Trophoblast cell (in vitro differentiated cells and primary cell): Measurements from ENCODE around the gene SRPX2.
A peak's percentile ranks its signal among the peaks of the same experiment; 100 is the strongest.

ENCODE experiments used
- DNase-seq, 2 donors: peaks; one replicate each; pipeline ENCODE4 v3.0.0-alpha.2; 2016
- H2AFZ ChIP-seq: 2 replicates; pipeline ENCODE4 v1.6.1; 2013; ENCODE audit warnings: low read length, moderate library complexity, mild to moderate bottlenecking; ENCODE audit not compliant: insufficient read depth, poor library complexity
- H2AK5ac ChIP-seq: 2 replicates; pipeline ENCODE4 v1.6.1; 2013; ENCODE audit warnings: mild to moderate bottlenecking, low read length
- H2BK120ac ChIP-seq: 2 replicates; pipeline ENCODE4 v1.6.1; 2013; ENCODE audit warnings: low read length, mild to moderate bottlenecking, moderate library complexity; ENCODE audit not compliant: insufficient read depth, poor library complexity
- H2BK12ac ChIP-seq: 2 replicates; pipeline ENCODE4 v1.6.1; 2013; ENCODE audit warnings: mild to moderate bottlenecking, low read length, moderate library complexity
- H2BK5ac ChIP-seq: 2 replicates; pipeline ENCODE4 v1.6.1; 2013; ENCODE audit warnings: low read length, low read depth, moderate library complexity, mild to moderate bottlenecking; ENCODE audit not compliant: poor library complexity
- H3K14ac ChIP-seq: 2 replicates; pipeline ENCODE4 v1.6.1; 2013; ENCODE audit warnings: mild to moderate bottlenecking, low read length
- H3K18ac ChIP-seq: 2 replicates; pipeline ENCODE4 v1.6.1; 2013; ENCODE audit warnings: mild to moderate bottlenecking, low read length
- H3K23ac ChIP-seq: 2 replicates; pipeline ENCODE4 v1.6.1; 2013; ENCODE audit warnings: low read length
- H3K27ac ChIP-seq: 2 replicates; pipeline ENCODE4 v1.5.1; 2013; ENCODE audit warnings: low read depth, mild to moderate bottlenecking, inconsistent platforms, low read length, moderate library complexity
- H3K27me3 ChIP-seq: 2 replicates; pipeline ENCODE4 v1.6.1; 2013; ENCODE audit warnings: inconsistent platforms, mild to moderate bottlenecking, low read length, moderate library complexity; ENCODE audit not compliant: insufficient read depth
- H3K36me3 ChIP-seq, 2 experiments: 1 replicate in 1 of 2; 2 replicates in 1 of 2; pipeline ENCODE4 v1.6.1; 2013; ENCODE audit warnings: low read length in 2 of 2, mild to moderate bottlenecking in 2 of 2, moderate library complexity in 1 of 2; ENCODE audit not compliant: insufficient read depth in 2 of 2, control insufficient read depth in 1 of 2
- H3K4ac ChIP-seq: 2 replicates; pipeline ENCODE4 v1.6.1; 2013; ENCODE audit warnings: low read depth, mild to moderate bottlenecking, low read length, moderate library complexity
- H3K4me1 ChIP-seq, 2 experiments: 1 replicate in 1 of 2; 2 replicates in 1 of 2; pipeline ENCODE4 v1.6.1; 2013; ENCODE audit warnings: low read length in 2 of 2, mild to moderate bottlenecking in 2 of 2, moderate library complexity in 1 of 2; ENCODE audit not compliant: insufficient read depth in 2 of 2, control insufficient read depth in 1 of 2
- H3K4me2 ChIP-seq: 2 replicates; pipeline ENCODE4 v1.6.1; 2013; ENCODE audit warnings: inconsistent platforms, mild to moderate bottlenecking, low read length, moderate library complexity
- H3K4me3 ChIP-seq: 2 replicates; pipeline ENCODE4 v1.5.1; 2013; ENCODE audit warnings: mild to moderate bottlenecking, low read depth, low read length, inconsistent platforms
- H3K79me1 ChIP-seq: one replicate; pipeline ENCODE4 v1.6.1; 2013; ENCODE audit warnings: low read length
- H3K79me2 ChIP-seq: 2 replicates; pipeline ENCODE4 v1.6.1; 2013; ENCODE audit warnings: low read length, mild to moderate bottlenecking; ENCODE audit not compliant: control insufficient read depth, insufficient read depth, poor library complexity
- H3K9ac ChIP-seq: 2 replicates; pipeline ENCODE4 v1.6.1; 2013; ENCODE audit warnings: mild to moderate bottlenecking, low read length
- H3K9me3 ChIP-seq: 2 replicates; pipeline ENCODE4 v1.6.1; 2013; ENCODE audit warnings: low read depth, mild to moderate bottlenecking, control low read depth, inconsistent platforms, low read length; ENCODE audit not compliant: insufficient read depth
- H4K12ac ChIP-seq: 2 replicates; pipeline ENCODE4 v1.6.1; 2013; ENCODE audit warnings: low read depth, mild to moderate bottlenecking, low read length, moderate library complexity
- H4K8ac ChIP-seq: 2 replicates; pipeline ENCODE4 v1.6.1; 2013; ENCODE audit warnings: low read depth, mild to moderate bottlenecking, low read length, moderate library complexity
- H4K91ac ChIP-seq: one replicate; pipeline ENCODE4 v1.6.1; 2013; ENCODE audit warnings: low read depth, mild to moderate bottlenecking, low read length, moderate library complexity
- WGBS: extraction: QIAGEN DNeasy Blood & Tissue Kit; methylation state at CpG from one replicate; pipeline ENCODE4 v1.1.7; 2013; ENCODE audit warnings: missing lambda C conversion rate; ENCODE audit not compliant: insufficient read length, insufficient coverage; ENCODE audit errors: extremely low coverage; 5-methylcytosine and 5-hydroxymethylcytosine counted together

Gene SRPX2

GRCh38 chrX:100600758-100601157 is 43.2 kb upstream of the SRPX2 start:
- Histone ChIP-seq H3K9me3 (no peaks in the 10 kb centered on the region), H4K8ac (no peak overlapping the region), H2BK12ac (no peak overlapping the region), H3K4me2 (no peak overlapping the region), H3K27me3 (no peaks in the 10 kb centered on the region), H3K9ac (no peak overlapping the region), H4K91ac (no peak overlapping the region), H2BK120ac (no peak overlapping the region), H3K4ac (no peak overlapping the region), H3K18ac (no peak overlapping the region), H3K79me1 (no peaks in the 10 kb centered on the region), H3K23ac (no peak overlapping the region), H2AFZ (no peak overlapping the region), H3K4me3 (no peak overlapping the region), H3K36me3 (no peaks in the 10 kb centered on the region), H4K12ac (no peak overlapping the region), H3K79me2 (no peaks in the 10 kb centered on the region), H2BK5ac (no peak overlapping the region), H2AK5ac (no peak overlapping the region), H3K14ac (no peak overlapping the region), H3K27ac (no peak overlapping the region), H3K4me1 (peaks cover 0 to 3% of the 10 kb centered on the region in 2 experiments)
- DNase-seq, result no peak
- no CpG with 5 or more reads among the region's 1 CpG for WGBS

- Histone ChIP-seq H3K79me1 (no peaks in the 10 kb centered on the region), H3K4me2 (no peak overlapping the region), H4K91ac (no peak overlapping the region), H3K4me3 (no peak overlapping the region), H3K79me2 (no peaks in the 10 kb centered on the region), H4K8ac (no peak overlapping the region), H3K27me3 (no peaks in the 10 kb centered on the region), H2BK12ac (no peak overlapping the region), H3K27ac (no peak overlapping the region), H4K12ac (no peak overlapping the region), H2AK5ac (no peak overlapping the region), H3K9me3 (no peaks in the 10 kb centered on the region), H3K4ac (no peak overlapping the region), H3K9ac (no peak overlapping the region), H3K4me1 (no peaks in the 10 kb centered on the region), H3K36me3 (no peaks in the 10 kb centered on the region), H3K23ac (no peak overlapping the region), H3K18ac (no peak overlapping the region), H2BK120ac (no peak overlapping the region), H3K14ac (no peak overlapping the region), H2AFZ (no peak overlapping the region), H2BK5ac (no peak overlapping the region)
- no CpG with 5 or more reads among the region's 1 CpG for WGBS
- DNase-seq, result no peak
Observed at GRCh38 chrX:100606753-100607152, 37.2 kb upstream of the SRPX2 start.

DNA sequence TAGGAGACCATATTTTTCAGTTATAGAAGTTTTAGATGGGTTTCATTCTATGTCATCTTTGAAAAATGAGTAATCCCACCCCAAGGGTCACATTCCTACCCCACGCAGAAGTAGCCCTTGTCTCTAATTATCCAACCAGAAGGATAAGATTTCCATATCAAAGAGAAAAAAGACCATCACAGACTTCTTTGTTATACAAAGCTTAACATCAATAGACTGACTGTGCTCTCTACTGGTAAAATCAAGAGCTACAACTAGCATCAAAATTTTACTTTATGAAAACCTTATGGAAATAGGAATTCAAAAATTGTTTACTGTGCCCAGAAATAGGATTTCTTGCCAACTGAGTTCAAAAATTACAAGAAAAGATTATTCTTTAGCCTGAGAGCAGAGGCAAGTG is 34.4 kb upstream of the SRPX2 start:
- H3K4me2 ChIP-seq, result no peak overlapping the region
- no peaks in the 10 kb centered on the region for H3K9me3 ChIP-seq
- H4K8ac ChIP-seq, result no peak overlapping the region
- no peak overlapping the region for H3K14ac ChIP-seq
- no peak overlapping the region for H4K12ac ChIP-seq
- no peak overlapping the region for H3K4ac ChIP-seq
- no peaks in the 10 kb centered on the region for H3K79me2 ChIP-seq
- no peak overlapping the region for H2BK12ac ChIP-seq
- H3K23ac ChIP-seq, result no peak overlapping the region
- H3K79me1 ChIP-seq, result no peaks in the 10 kb centered on the region
- no peak overlapping the region for H3K27ac ChIP-seq
- H2BK5ac ChIP-seq, result no peak overlapping the region
- no peak overlapping the region for H2AK5ac ChIP-seq
- H3K9ac ChIP-seq, result no peak overlapping the region
- H3K4me1 ChIP-seq, result no peaks in the 10 kb centered on the region
- H3K18ac ChIP-seq, result no peak overlapping the region
- WGBS, result no CpG with 5 or more reads among the region's 1 CpG
- H2BK120ac ChIP-seq, result no peak overlapping the region
- no peak overlapping the region for H2AFZ ChIP-seq
- H3K27me3 ChIP-seq, result no peaks in the 10 kb centered on the region
- H3K36me3 ChIP-seq, result no peaks in the 10 kb centered on the region
- H3K4me3 ChIP-seq, result no peak overlapping the region
- no peak for DNase-seq
- H4K91ac ChIP-seq, result no peak overlapping the region

- H3K4ac ChIP-seq, result no peak overlapping the region
- no peaks in the 10 kb centered on the region for H3K36me3 ChIP-seq
- H4K8ac ChIP-seq, result no peak overlapping the region
- no peak overlapping the region for H3K9ac ChIP-seq
- DNase-seq, result peak; percentile 2 to 53
- H3K4me2 ChIP-seq, result no peak overlapping the region
- no peaks in the 10 kb centered on the region for H3K4me1 ChIP-seq
- no peak overlapping the region for H2BK5ac ChIP-seq
- H2AK5ac ChIP-seq, result no peak overlapping the region
- no peak overlapping the region for H3K4me3 ChIP-seq
- no peak overlapping the region for H3K14ac ChIP-seq
- H2AFZ ChIP-seq, result no peak overlapping the region
- H3K27ac ChIP-seq, result no peak overlapping the region
- H4K91ac ChIP-seq, result no peak overlapping the region
- H3K79me1 ChIP-seq, result no peaks in the 10 kb centered on the region
- H2BK12ac ChIP-seq, result no peak overlapping the region
- no peak overlapping the region for H3K18ac ChIP-seq
- no peak overlapping the region for H3K23ac ChIP-seq
- H3K79me2 ChIP-seq, result no peaks in the 10 kb centered on the region
- H3K9me3 ChIP-seq, result no peaks in the 10 kb centered on the region
- H3K27me3 ChIP-seq, result no peaks in the 10 kb centered on the region
- H4K12ac ChIP-seq, result no peak overlapping the region
- WGBS, result no CpG with 5 or more reads among the region's 5 CpGs
- no peak overlapping the region for H2BK120ac ChIP-seq
Observed at GRCh38 chrX:100611951-100612350, 32.0 kb upstream of the SRPX2 start.
